Aorta (tissue), 5 donors: ENCODE results near the gene HINT2. TPM values are rescaled to one million over a fixed set of nuclear protein-coding genes. Genes with fewer than 3 reads are reported as not detected.

Experiments used
- ATAC-seq: fragments of 200-7000 bp; cut with Tn5 transposase; one replicate; pipeline ENCODE4 v1.9.1; 2022; ENCODE audit warnings: moderate library complexity; ENCODE audit not compliant: low FRiP score
- DNase-seq, 2 donors: peaks; one replicate each; pipeline ENCODE4 v3.0.0-alpha.2; 2020
- H3K27ac ChIP-seq, 2 donors: one replicate each; pipeline ENCODE4 v1.5.1; 2013; ENCODE audit warnings: low read length in 2 of 2, mild to moderate bottlenecking in 2 of 2, moderate library complexity in 2 of 2, control low read depth in 1 of 2, inconsistent platforms in 1 of 2, low read depth in 1 of 2
- H3K27me3 ChIP-seq, 2 donors: one replicate each; pipeline ENCODE4 v1.6.1; 2013; ENCODE audit warnings: control low read depth in 1 of 2, low read length in 1 of 2, mild to moderate bottlenecking in 1 of 2, moderate library complexity in 1 of 2; ENCODE audit not compliant: insufficient read depth in 2 of 2, control insufficient read depth in 1 of 2
- H3K36me3 ChIP-seq, 2 donors: one replicate each; pipeline ENCODE4 v1.6.1; 2013; ENCODE audit warnings: control low read depth in 1 of 2, low read length in 1 of 2, mild to moderate bottlenecking in 1 of 2; ENCODE audit not compliant: insufficient read depth in 2 of 2, control insufficient read depth in 1 of 2
- H3K4me1 ChIP-seq, 2 donors: one replicate each; pipeline ENCODE4 v1.6.1; 2013; ENCODE audit warnings: low read length in 2 of 2, control low read depth in 1 of 2, mild to moderate bottlenecking in 1 of 2, moderate library complexity in 1 of 2; ENCODE audit not compliant: insufficient read depth in 2 of 2, control insufficient read depth in 1 of 2
- H3K4me3 ChIP-seq, 2 donors: one replicate each; pipeline ENCODE4 v1.5.1; 2013; ENCODE audit warnings: low read length in 2 of 2, control low read depth in 1 of 2, mild to moderate bottlenecking in 1 of 2
- H3K9me3 ChIP-seq: one replicate; pipeline ENCODE4 v1.6.1; 2013; ENCODE audit warnings: mild to moderate bottlenecking, low read length; ENCODE audit not compliant: control insufficient read depth
- WGBS, 2 donors: extraction: QIAGEN DNeasy Blood & Tissue Kit; methylation state at CpG; one replicate each; pipeline ENCODE4 v1.1.7; 2013; 5-methylcytosine and 5-hydroxymethylcytosine counted together
- intact Hi-C, 2 donors: fragments of 100-400 bp; cut with DNase I; formaldehyde crosslinking; loops; one replicate each; pipeline versions ENCODE4 v1.14.2 to v1.15.0; 2022
- polyA plus RNA-seq, 2 donors: library from polyadenylated mRNA; stranded (reverse); fragments of 200-250 nt; gene quantifications; one replicate each; pipeline ENCODE4 v1.2.3, GENCODE V29; 2013
- total RNA-seq, 2 donors: library from RNA; stranded (reverse); fragmentation: NEBNext Ultra II Directional; extraction: Animal tissue kit (Norgen Biotek cat#: 25700); gene quantifications; one replicate each; pipeline ENCODE4 v1.2.1, GENCODE V29; 2021
- donor health status: healthy with polysubstance abuse.
- donor health status: Bipolar disorder and iron deficiency.
- donor health status: DM: no; HTN: no; CAD: no.
- donor health status: DM: no; HTN: no; CAD: no.
- donor health status: DM: yes; HTN: yes; CAD: no.

The HINT2 gene
- total and polyA plus RNA-seq, 4 donors, result 21.3 to 61.5 (median 30.4) TPM

DNA sequence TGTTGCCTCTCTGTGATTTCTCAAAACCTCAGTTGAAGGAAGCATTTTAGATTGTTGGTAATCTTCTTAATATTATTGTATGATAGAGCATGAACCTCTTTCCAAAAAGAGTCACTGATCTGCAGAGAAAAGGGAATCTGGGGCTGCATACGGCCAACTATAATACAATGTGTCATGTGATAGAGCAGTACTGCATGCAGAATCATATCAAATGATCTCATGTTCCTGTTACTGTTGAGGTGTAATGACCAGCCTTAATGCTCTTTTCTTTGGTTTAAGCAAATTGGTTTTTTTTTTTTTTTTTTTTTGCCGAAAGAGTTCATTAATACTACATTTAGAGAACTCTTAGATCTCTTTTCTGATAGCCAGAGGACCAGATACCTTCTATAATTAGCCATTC lies 47.8 kb downstream of the HINT2 start:
- DNase-seq, result no peak
- Histone ChIP-seq H3K27me3 (no peaks in the 10 kb centered on the region), H3K9me3 (no peaks in the 10 kb centered on the region), H3K4me1 (peaks cover 0 to 1% of the 10 kb centered on the region in 2 donors), H3K36me3 (no peaks in the 10 kb centered on the region), H3K27ac (no peak overlapping the region), H3K4me3 (no peak overlapping the region)
- no peak for ATAC-seq
- WGBS, 2 donors, result 84 to 91% methylated on average over 2 of the region's 2 CpGs
- intact Hi-C loops, result no loop called here

- Histone ChIP-seq H3K36me3 (no peaks in the 10 kb centered on the region), H3K4me1 (no peaks in the 10 kb centered on the region), H3K4me3 (no peak overlapping the region), H3K9me3 (no peaks in the 10 kb centered on the region), H3K27ac (no peak overlapping the region), H3K27me3 (no peaks in the 10 kb centered on the region)
- 96 to 100% methylated on average over 1 of the region's 1 CpG for WGBS, 2 donors
- no peak for ATAC-seq
- intact Hi-C loops, result no loop called here
- DNase-seq, result no peak
Observed at GRCh38 chr9:35763803-35764202, 51.0 kb downstream of the HINT2 start.

- no peaks in the 10 kb centered on the region for H3K27me3 ChIP-seq
- ATAC-seq (no peak), DNase-seq (no peak)
- no peaks in the 10 kb centered on the region for H3K9me3 ChIP-seq
- no peak overlapping the region for H3K4me3 ChIP-seq
- H3K27ac ChIP-seq, result no peak overlapping the region
- intact Hi-C loops, result no loop called here
- WGBS, 2 donors, result 91 to 92% methylated on average over 2 of the region's 2 CpGs
- H3K4me1 ChIP-seq, result no peaks in the 10 kb centered on the region
- no peaks in the 10 kb centered on the region for H3K36me3 ChIP-seq
Observed at GRCh38 chr9:35763181-35763580, 51.7 kb downstream of the HINT2 start.

Other genes starting within 250 kb of the HINT2 start
- gene TESK1, start 209.8 kb downstream of the HINT2 start, total RNA-seq, result 10 to 100 TPM; 52.1 to 58.2 TPM
- gene TESK1, start 209.8 kb downstream of the HINT2 start, polyA plus RNA-seq, result 10 to 100 TPM; 23.8 to 81.0 TPM
- 10 to 100 TPM in 1 of 2 donors, 1 to 10 TPM in 1; 3.7 to 11.5 TPM for gene CD72, start 196.6 kb downstream of the HINT2 start, total RNA-seq
- gene CD72, start 196.6 kb downstream of the HINT2 start, polyA plus RNA-seq, result 1 to 10 TPM; 1.6 to 3.4 TPM
- 1 to 10 TPM in 1 of 2 donors, under 1 TPM in 1; 0.65 to 1.3 TPM for gene SIT1, start 164.1 kb downstream of the HINT2 start, total RNA-seq
- 1 to 10 TPM; 1.0 to 1.1 TPM for gene SIT1, start 164.1 kb downstream of the HINT2 start, polyA plus RNA-seq
- over 10,000 TPM; 14,949 to 16,694 TPM for gene RMRP, start 157.0 kb downstream of the HINT2 start, total RNA-seq
- not detected for gene RMRP, start 157.0 kb downstream of the HINT2 start, polyA plus RNA-seq
- 10 to 100 TPM; 53.7 to 79.6 TPM for gene CCDC107, start 156.8 kb downstream of the HINT2 start, total RNA-seq
- gene CCDC107, start 156.8 kb downstream of the HINT2 start, polyA plus RNA-seq, result 100 to 1,000 TPM in 1 of 2 donors, 10 to 100 TPM in 1; 65.7 to 224 TPM
- gene ARHGEF39, start 149.8 kb downstream of the HINT2 start, total RNA-seq, result 1 to 10 TPM in 1 of 2 donors, under 1 TPM in 1; 0.75 to 1.7 TPM
- 1 to 10 TPM in 1 of 2 donors, under 1 TPM in 1; 0.25 to 1.8 TPM for gene ARHGEF39, start 149.8 kb downstream of the HINT2 start, polyA plus RNA-seq
- gene CA9, start 141.1 kb downstream of the HINT2 start, total RNA-seq, result 1 to 10 TPM; 4.3 to 8.8 TPM
- gene CA9, start 141.1 kb downstream of the HINT2 start, polyA plus RNA-seq, result under 1 TPM in 1 of 2 donors, not detected in 1; 0.79 TPM
- 1,000 to 10,000 TPM; 1,614 to 5,973 TPM for gene TPM2, start 125.1 kb downstream of the HINT2 start, total RNA-seq
- 1,000 to 10,000 TPM; 7,224 to 9,377 TPM for gene TPM2, start 125.1 kb downstream of the HINT2 start, polyA plus RNA-seq
- gene TLN1, start 82.8 kb downstream of the HINT2 start, total RNA-seq, result 1,000 to 10,000 TPM in 1 of 2 donors, 100 to 1,000 TPM in 1; 735 to 1,271 TPM
- gene TLN1, start 82.8 kb downstream of the HINT2 start, polyA plus RNA-seq, result 100 to 1,000 TPM; 160 to 382 TPM
- 10 to 100 TPM; 39.5 to 51.3 TPM for gene CREB3, start 82.4 kb downstream of the HINT2 start, total RNA-seq
- gene CREB3, start 82.4 kb downstream of the HINT2 start, polyA plus RNA-seq, result 10 to 100 TPM; 46.2 to 62.0 TPM
- gene GBA2, start 65.8 kb downstream of the HINT2 start, total RNA-seq, result 10 to 100 TPM; 83.8 to 83.9 TPM
- gene GBA2, start 65.8 kb downstream of the HINT2 start, polyA plus RNA-seq, result 100 to 1,000 TPM in 1 of 2 donors, 10 to 100 TPM in 1; 18.5 to 122 TPM
- 10 to 100 TPM; 30.0 to 32.4 TPM for gene RGP1, start 65.8 kb downstream of the HINT2 start, total RNA-seq
- 10 to 100 TPM; 11.0 to 13.0 TPM for gene RGP1, start 65.8 kb downstream of the HINT2 start, polyA plus RNA-seq
- 1 to 10 TPM; 2.0 TPM for gene MSMP, start 60.8 kb downstream of the HINT2 start, total RNA-seq
- gene MSMP, start 60.8 kb downstream of the HINT2 start, polyA plus RNA-seq, result not detected
- 10 to 100 TPM; 39.7 to 45.6 TPM for gene NPR2, start 23.5 kb downstream of the HINT2 start, total RNA-seq
- 10 to 100 TPM; 13.3 to 85.0 TPM for gene NPR2, start 23.5 kb downstream of the HINT2 start, polyA plus RNA-seq
- gene SPAG8, start 2.8 kb downstream of the HINT2 start, total RNA-seq, result 1 to 10 TPM in 1 of 2 donors, under 1 TPM in 1; 0.71 to 3.0 TPM
- 1 to 10 TPM in 1 of 2 donors, not detected in 1; 4.4 TPM for gene SPAG8, start 2.8 kb downstream of the HINT2 start, polyA plus RNA-seq
- not detected for gene FAM221B, start 13.7 kb upstream of the HINT2 start, total RNA-seq
- under 1 TPM in 1 of 2 donors, not detected in 1; 0.13 TPM for gene FAM221B, start 13.7 kb upstream of the HINT2 start, polyA plus RNA-seq
- gene TMEM8B, start 14.2 kb upstream of the HINT2 start, total RNA-seq, result 10 to 100 TPM; 16.3 to 20.8 TPM
- gene TMEM8B, start 14.2 kb upstream of the HINT2 start, polyA plus RNA-seq, result 10 to 100 TPM in 1 of 2 donors, 1 to 10 TPM in 1; 6.8 to 31.2 TPM
- not detected for gene OR13J1, start 55.4 kb upstream of the HINT2 start, total RNA-seq
- gene OR13J1, start 55.4 kb upstream of the HINT2 start, polyA plus RNA-seq, result not detected
- 10 to 100 TPM; 14.2 to 23.1 TPM for gene HRCT1, start 91.2 kb upstream of the HINT2 start, total RNA-seq
- 10 to 100 TPM; 17.4 to 25.7 TPM for gene HRCT1, start 91.2 kb upstream of the HINT2 start, polyA plus RNA-seq
- 1 to 10 TPM; 4.0 to 4.5 TPM for gene SPAAR, start 94.4 kb upstream of the HINT2 start, total RNA-seq
- gene SPAAR, start 94.4 kb upstream of the HINT2 start, polyA plus RNA-seq, result under 1 TPM in 1 of 2 donors, not detected in 1; 0.82 TPM
- not detected for gene OR2S2, start 143.1 kb upstream of the HINT2 start, total RNA-seq
- not detected for gene OR2S2, start 143.1 kb upstream of the HINT2 start, polyA plus RNA-seq
- gene RECK, start 221.9 kb upstream of the HINT2 start, total RNA-seq, result 10 to 100 TPM; 28.9 to 34.1 TPM
- 10 to 100 TPM in 1 of 2 donors, 1 to 10 TPM in 1; 6.0 to 19.9 TPM for gene RECK, start 221.9 kb upstream of the HINT2 start, polyA plus RNA-seq